Measurements from ENCODE around the gene OPRM1. TPM values are rescaled to one million over a fixed set of nuclear protein-coding genes. Genes with fewer than 3 reads are reported as not detected.

Gene OPRM1
- total RNA-seq, 1 experiment from 2014 or later = not detected

- no peak for TF ChIP-seq CTCF (IDR thresholded peaks at IDR 0.05 in 2 of 3, conservative IDR thresholded peaks at IDR 0.05 in 1 of 3; ENCODE audit: borderline replicate concordance in 1 of 3, insufficient read depth in 1 of 3, low read depth in 2 of 3, low read length in 2 of 3)
- no peak for TF ChIP-seq YY1 (IDR thresholded peaks at IDR 0.05; ENCODE audit: extremely low read depth, insufficient replicate concordance, low read depth, low read length)
- TF ChIP-seq SP1 (IDR thresholded peaks at IDR 0.05; ENCODE audit: low read depth) = no peak
- no peak for TF ChIP-seq ZBTB33 (IDR thresholded peaks at IDR 0.05; ENCODE audit: extremely low read depth, insufficient replicate concordance, low read length)
- no peak for TF ChIP-seq EGR1 (IDR thresholded peaks at IDR 0.05; ENCODE audit: low read depth)
- TF ChIP-seq EZH2 (IDR thresholded peaks at IDR 0.05) = no peak
- TF ChIP-seq SRF (IDR thresholded peaks at IDR 0.05; ENCODE audit: low read depth) = no peak
- no peak for TF ChIP-seq RAD21 (IDR thresholded peaks at IDR 0.05; ENCODE audit: low read depth)
These were observed 187.4 kb downstream of the OPRM1 start (continued) for GRCh38 chr6:154226461-154226860.

- intact Hi-C loops (cut with micrococcal nuclease) = no loop called here
- Histone ChIP-seq H3K27me3 (ENCODE audit: insufficient read depth, low read length) (no peaks in the 10 kb centered on the region), H2AFZ (ENCODE audit: low read depth, low read length, poor library complexity, severe bottlenecking) (no peak overlapping the region), H3K36me3 (ENCODE audit: control insufficient read depth in 1 of 2, insufficient read depth in 2 of 2, low read length in 2 of 2) (no peaks in the 10 kb centered on the region), H3K9me2 (ENCODE audit: insufficient read depth) (no peaks in the 10 kb centered on the region), H3K9me3 (ENCODE audit: control insufficient read depth in 1 of 2, insufficient read depth in 1 of 2, low read depth in 1 of 2, low read length in 2 of 2) (no peaks in the 10 kb centered on the region), H3K79me2 (ENCODE audit: insufficient read depth, low read length) (no peaks in the 10 kb centered on the region), H4K20me1 (ENCODE audit: insufficient read depth) (no peaks in the 10 kb centered on the region), H3K4me1 (ENCODE audit: control insufficient read depth in 1 of 2, insufficient read depth in 2 of 2, low read length in 2 of 2) (no peaks in the 10 kb centered on the region), H3K9ac (ENCODE audit: low read length) (no peak overlapping the region), H3K4me3 (replicated peaks in 1 of 2; ENCODE audit: low read depth in 1 of 2, low read length in 2 of 2) (no peak overlapping the region), H3K4me2 (ENCODE audit: low read length) (no peak overlapping the region), H3K27ac (ENCODE audit: low read depth, low read length) (no peak overlapping the region)
- BruUV-seq (replicated peaks) = no TSS peak
- CTCF ChIA-PET = no interaction called here
- POLR2A ChIA-PET = no interaction called here
- DNase-seq (ENCODE audit: low read depth, low spot score) (no peak), ATAC-seq (no peak)
- RAD21 ChIA-PET (ENCODE audit: low non-redundant PET in 1 of 2, low total read pairs in 2 of 2, uncharacterized antibody in 2 of 2, unreplicated experiment in 2 of 2) = no interaction called here
- TF ChIP-seq JUND (IDR thresholded peaks at IDR 0.05) (no peak), EZH2phosphoT487 (IDR thresholded peaks at IDR 0.05; ENCODE audit: borderline replicate concordance) (no peak)
These were observed 189.0 kb downstream of the OPRM1 start for GRCh38 chr6:154227862-154228520.
